Measurements from ENCODE around the gene NOL12. TPM values are rescaled to one million over a fixed set of nuclear protein-coding genes. Genes with fewer than 3 reads are reported as not detected.

The NOL12 gene
- polyA plus RNA-seq, 2 of the 4 experiments (the other 2 are of a cell fraction) = 23.0 to 37.3 TPM

GRCh38 chr22:37733625-37734401 lies 47.7 kb downstream of the NOL12 start (continued):
- TF ChIP-seq HMGXB4 (CRISPR knock-in tag; IDR thresholded peaks at IDR 0.05; ENCODE audit: borderline replicate concordance) (no peak), RAD21 (conservative IDR thresholded peaks at IDR 0.05 in 1 of 2, IDR thresholded peaks at IDR 0.05 in 1 of 2) (no peak), ZSCAN20 (CRISPR knock-in tag; IDR thresholded peaks at IDR 0.05) (no peak), CBX2 (IDR thresholded peaks at IDR 0.05; ENCODE audit: borderline replicate concordance, low read depth) (no peak), FOSL2 (IDR thresholded peaks at IDR 0.05) (no peak), FOSL2 (CRISPR knock-in tag; IDR thresholded peaks at IDR 0.05) (no peak), POLR2A (IDR thresholded peaks at IDR 0.05; ENCODE audit: low read length) (no peak)

DNA sequence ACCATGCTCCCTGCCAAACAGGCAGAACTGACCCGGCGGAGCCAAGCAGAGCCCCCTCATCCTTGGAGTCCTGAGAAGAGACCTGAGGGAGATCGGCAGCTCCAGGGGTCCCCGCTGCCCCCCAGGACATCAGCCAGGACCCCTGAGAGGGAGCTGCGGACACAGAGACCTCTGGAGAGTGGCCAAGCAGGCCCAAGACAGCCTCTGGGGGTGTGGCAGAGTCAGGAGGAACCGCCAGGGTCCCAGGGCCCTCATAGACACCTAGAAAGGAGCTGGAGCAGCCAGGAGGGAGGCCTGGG lies 48.2 kb downstream of the NOL12 start:
- ChIA-PET CTCF (interaction anchor here (0.7 to 2.5 kb wide), 8 partner anchors 11 to 142 kb away, joined by 3 to 18 read pairs (median 4); partner anchors contain the start of genes GGA1 and NOL12), POLR2A (interaction anchor here (0.8 kb wide), 1 partner anchor 23 kb away, joined by 4 read pairs; no protein-coding TSS in a partner anchor)
- Histone ChIP-seq H3K4me1 (peaks cover 24% of the 10 kb centered on the region), H3K4me2 (no peak overlapping the region), H3K27ac (peak overlapping the region in 1 of 2 experiments; percentile 74; a peak in 3 of 6 replicates), H3K9me3 (no peaks in the 10 kb centered on the region), H3K4me3 (no peak overlapping the region)
- 80% methylated on average over 2 of the region's 6 CpGs for WGBS (ENCODE audit: missing lambda C conversion rate)
- no peak for FAIRE-seq
- ATAC-seq = no peak
- DNase-seq (ENCODE audit: low read depth in 1 of 2, low spot score in 1 of 2) = no peak
- TF ChIP-seq EHMT2 (IDR thresholded peaks at IDR 0.05; ENCODE audit: low read depth) (no peak), NR3C1 (IDR thresholded peaks at IDR 0.05) (no peak), RCOR1 (IDR thresholded peaks at IDR 0.05; ENCODE audit: low read depth, low read length) (no peak), JUN (IDR thresholded peaks at IDR 0.05) (no peak), PBX3 (IDR thresholded peaks at IDR 0.05) (no peak), HDAC2 (IDR thresholded peaks at IDR 0.05) (no peak), FOSB (CRISPR knock-in tag; IDR thresholded peaks at IDR 0.05) (no peak), HOXA7 (CRISPR knock-in tag; IDR thresholded peaks at IDR 0.05) (no peak)

GRCh38 chr22:37734964-37735451 lies 48.9 kb downstream of the NOL12 start:
- WGBS (ENCODE audit: missing lambda C conversion rate) = 84% methylated on average over 6 of the region's 16 CpGs
- POLR2A ChIA-PET = interaction anchor here (0.6 to 0.8 kb wide), 2 partner anchors 23 to 67 kb away, joined by 3 to 4 read pairs; no protein-coding TSS in a partner anchor
- peak; percentile 88 to 92 for ATAC-seq

More at GRCh38 chr22:37734964-37735451, 48.9 kb downstream of the NOL12 start:
- FAIRE-seq (no peak), DNase-seq (ENCODE audit: low read depth in 1 of 2, low spot score in 1 of 2) (peak; percentile 67 to 72)
- Histone ChIP-seq H3K4me3 (no peak overlapping the region), H3K27ac (peak overlapping the region; percentile 48 to 74; a peak in 3 of 6 replicates), H3K4me1 (peaks cover 24% of the 10 kb centered on the region), H3K4me2 (peak overlapping the region; percentile 29; the same call in 1 of the 3 replicates), H3K9me3 (no peaks in the 10 kb centered on the region)
- CTCF ChIA-PET = interaction anchor here (0.7 to 2.5 kb wide), 9 partner anchors 10 to 164 kb away, joined by 3 to 18 read pairs (median 5); partner anchors contain the start of genes GGA1 and NOL12
- TF ChIP-seq USF2 (IDR thresholded peaks at IDR 0.05) (no peak), CHD4 (IDR thresholded peaks at IDR 0.05; ENCODE audit: borderline replicate concordance) (no peak), SMC3 (IDR thresholded peaks at IDR 0.05) (peak; percentile 24; the same call in 1 of the 3 replicates), MAFK (IDR thresholded peaks at IDR 0.05; ENCODE audit: partially characterized antibody) (no peak), CBX2 (IDR thresholded peaks at IDR 0.05; ENCODE audit: borderline replicate concordance, low read depth) (no peak), RFX5 (IDR thresholded peaks at IDR 0.05) (no peak), CEBPB (IDR thresholded peaks at IDR 0.05) (no peak), NR3C1 (IDR thresholded peaks at IDR 0.05) (no peak), RAD21 (conservative IDR thresholded peaks at IDR 0.05 in 1 of 2, IDR thresholded peaks at IDR 0.05 in 1 of 2) (peak; percentile 45 to 54; a peak in 3 of 5 replicates), CHD2 (IDR thresholded peaks at IDR 0.05; ENCODE audit: low read length, partially characterized antibody) (no peak)
- TF ChIP-seq, protein P1, sequence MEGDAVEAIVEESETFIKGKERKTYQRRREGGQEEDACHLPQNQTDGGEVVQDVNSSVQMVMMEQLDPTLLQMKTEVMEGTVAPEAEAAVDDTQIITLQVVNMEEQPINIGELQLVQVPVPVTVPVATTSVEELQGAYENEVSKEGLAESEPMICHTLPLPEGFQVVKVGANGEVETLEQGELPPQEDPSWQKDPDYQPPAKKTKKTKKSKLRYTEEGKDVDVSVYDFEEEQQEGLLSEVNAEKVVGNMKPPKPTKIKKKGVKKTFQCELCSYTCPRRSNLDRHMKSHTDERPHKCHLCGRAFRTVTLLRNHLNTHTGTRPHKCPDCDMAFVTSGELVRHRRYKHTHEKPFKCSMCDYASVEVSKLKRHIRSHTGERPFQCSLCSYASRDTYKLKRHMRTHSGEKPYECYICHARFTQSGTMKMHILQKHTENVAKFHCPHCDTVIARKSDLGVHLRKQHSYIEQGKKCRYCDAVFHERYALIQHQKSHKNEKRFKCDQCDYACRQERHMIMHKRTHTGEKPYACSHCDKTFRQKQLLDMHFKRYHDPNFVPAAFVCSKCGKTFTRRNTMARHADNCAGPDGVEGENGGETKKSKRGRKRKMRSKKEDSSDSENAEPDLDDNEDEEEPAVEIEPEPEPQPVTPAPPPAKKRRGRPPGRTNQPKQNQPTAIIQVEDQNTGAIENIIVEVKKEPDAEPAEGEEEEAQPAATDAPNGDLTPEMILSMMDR (IDR thresholded peaks at IDR 0.05) = peak; percentile 27; the same call in 1 of the 3 replicates
- TF ChIP-seq, protein P2, sequence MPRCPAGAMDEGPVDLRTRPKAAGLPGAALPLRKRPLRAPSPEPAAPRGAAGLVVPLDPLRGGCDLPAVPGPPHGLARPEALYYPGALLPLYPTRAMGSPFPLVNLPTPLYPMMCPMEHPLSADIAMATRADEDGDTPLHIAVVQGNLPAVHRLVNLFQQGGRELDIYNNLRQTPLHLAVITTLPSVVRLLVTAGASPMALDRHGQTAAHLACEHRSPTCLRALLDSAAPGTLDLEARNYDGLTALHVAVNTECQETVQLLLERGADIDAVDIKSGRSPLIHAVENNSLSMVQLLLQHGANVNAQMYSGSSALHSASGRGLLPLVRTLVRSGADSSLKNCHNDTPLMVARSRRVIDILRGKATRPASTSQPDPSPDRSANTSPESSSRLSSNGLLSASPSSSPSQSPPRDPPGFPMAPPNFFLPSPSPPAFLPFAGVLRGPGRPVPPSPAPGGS (IDR thresholded peaks at IDR 0.05) = no peak
